PC-3 (cell line): Measurements from ENCODE around the gene PRSS1. TPM values are rescaled to one million over a fixed set of nuclear protein-coding genes. Genes with fewer than 3 reads are reported as not detected.

Experiments used
- ATAC-seq: fragments of 200-7000 bp; cut with Tn5 transposase; 2 replicates; pipeline ENCODE4 v1.9.1; 2020; ENCODE audit warnings: mild to moderate bottlenecking, moderate library complexity
- BruUV-seq: library from RNA; stranded (reverse); fragments of 400-500 nt; replicated peaks from 2 replicates; lab custom pipeline; 2021; lab: Mats Ljungman, UMichigan
- CTCF ChIA-PET: fragments of 300-600 bp; sonication (Branson Sonifier 250); formaldehyde crosslinking; loops from one replicate; lab custom pipeline; 2022; ENCODE audit warnings: antibody characterized with exemption; lab: Charles Lee
- POLR2A ChIA-PET: fragments of 300-600 bp; sonication (Branson Sonifier 250); formaldehyde crosslinking; loops from one replicate; lab custom pipeline; 2022; ENCODE audit warnings: antibody characterized with exemption; ENCODE audit not compliant: unreplicated experiment; lab: Charles Lee
- DNase-seq: peaks from one replicate; pipeline ENCODE4 v3.0.0-alpha.2; 2015
- H2AFZ ChIP-seq: fragments of 300-600 bp; sonication (generic); 2 replicates; pipeline ENCODE4 v1.6.0; 2016; ENCODE audit warnings: antibody characterized with exemption, low read length
- H3F3A ChIP-seq: fragments of 300-600 bp; sonication (generic); one replicate; pipeline ENCODE4 v1.6.0; 2017; ENCODE audit warnings: antibody characterized with exemption, low read length, control low read depth, mild to moderate bottlenecking; ENCODE audit not compliant: unreplicated experiment
- H3K27ac ChIP-seq: fragments of 300-600 bp; sonication (generic); 2 replicates; pipeline ENCODE4 v1.5.1; 2016; ENCODE audit warnings: mild to moderate bottlenecking, low read length
- H3K27me3 ChIP-seq: fragments of 300-600 bp; sonication (generic); 2 replicates; pipeline ENCODE4 v1.6.1; 2016; ENCODE audit warnings: low read length, mixed read lengths
- H3K36me3 ChIP-seq: fragments of 300-600 bp; sonication (generic); 2 replicates; pipeline ENCODE4 v1.6.1; 2016; ENCODE audit warnings: low read depth, mixed run types, low read length, mixed read lengths
- H3K4me1 ChIP-seq: fragments of 300-600 bp; sonication (generic); 2 replicates; pipeline ENCODE4 v1.5.1; 2016; ENCODE audit warnings: low read length; ENCODE audit not compliant: insufficient read depth
- H3K4me2 ChIP-seq: fragments of 300-600 bp; sonication (generic); 2 replicates; pipeline ENCODE4 v1.6.0; 2016; ENCODE audit warnings: low read length
- H3K4me3 ChIP-seq: fragments of 300-600 bp; sonication (generic); 2 replicates; pipeline ENCODE4 v1.5.1; 2016; ENCODE audit warnings: mild to moderate bottlenecking, low read length, mixed read lengths
- H3K79me2 ChIP-seq: fragments of 300-600 bp; sonication (generic); 2 replicates; pipeline ENCODE4 v1.6.1; 2017; ENCODE audit warnings: low read length, mixed read lengths
- H3K9ac ChIP-seq: fragments of 300-600 bp; sonication (generic); 2 replicates; pipeline ENCODE4 v1.6.0; 2016; ENCODE audit warnings: mild to moderate bottlenecking, low read length
- H3K9me2 ChIP-seq: fragments of 300-600 bp; sonication (generic); replicated peaks from 2 replicates; pipeline ENCODE4 v1.6.1; 2016; ENCODE audit warnings: mixed run types, low read length, mixed read lengths
- H3K9me3 ChIP-seq: fragments of 300-600 bp; sonication (generic); 2 replicates; pipeline ENCODE4 v1.6.1; 2016; ENCODE audit warnings: low read length, mixed read lengths
- H4K20me1 ChIP-seq: fragments of 300-600 bp; sonication (generic); 2 replicates; pipeline ENCODE4 v1.6.1; 2016; ENCODE audit warnings: low read length, mixed read lengths
- EZH2 ChIP-seq: fragments of 300-600 bp; sonication (generic); IDR thresholded peaks from one replicate; pipeline ENCODE4 v1.6.1; 2017; ENCODE audit warnings: antibody characterized with exemption, mild to moderate bottlenecking, low read length; ENCODE audit not compliant: unreplicated experiment
- EZH2phosphoT487 ChIP-seq: fragments of 300-600 bp; sonication (generic); IDR thresholded peaks from 2 replicates; pipeline ENCODE4 v1.6.1; 2018; ENCODE audit warnings: mild to moderate bottlenecking, antibody characterized with exemption, low read length, borderline replicate concordance
- intact Hi-C: fragments of 100-400 bp; cut with micrococcal nuclease; formaldehyde crosslinking; loops from 2 replicates; pipeline ENCODE4 v1.9.0; 2023
- total RNA-seq: library from RNA; depleted of rRNA; stranded (reverse); fragments of >200 nt; gene quantifications from 2 replicates; pipeline ENCODE4 v1.2.3, GENCODE V29; 2014
- TF ChIP-seq, protein P1 (sequence below): fragments of 300-600 bp; sonication (generic); conservative IDR thresholded peaks from 2 replicates; pipeline ENCODE4 v1.5.1; 2017; ENCODE audit warnings: antibody characterized with exemption, low read depth, mild to moderate bottlenecking, low read length

The PRSS1 gene
- total RNA-seq, 1 experiment from 2014 or later = not detected

- intact Hi-C loops = loop anchor here (1.0 kb wide), 1 partner anchor 15 kb away; no protein-coding TSS in a partner anchor
- Histone ChIP-seq H4K20me1 (no peaks in the 10 kb centered on the region), H3K27me3 (no peaks in the 10 kb centered on the region), H3K9ac (peak overlapping the region; percentile 100), H3K27ac (peak overlapping the region; percentile 99), H3K4me3 (peak overlapping the region; percentile 83), H3K9me2 (no peaks in the 10 kb centered on the region), H3K9me3 (no peaks in the 10 kb centered on the region), H3K79me2 (peaks cover 56% of the 10 kb centered on the region), H3K36me3 (peaks cover 11% of the 10 kb centered on the region), H3F3A (no peaks in the 10 kb centered on the region), H3K4me2 (peak overlapping the region; percentile 84), H3K4me1 (peaks cover 65% of the 10 kb centered on the region), H2AFZ (peak overlapping the region; percentile 36; the same call in 1 of the 2 replicates)
- BruUV-seq = TSS peak; percentile 31
- ChIA-PET POLR2A (interaction anchor here (0.6 to 1.1 kb wide), 3 partner anchors 11 to 145 kb away, joined by 3 read pairs; no protein-coding TSS in a partner anchor), CTCF (interaction anchor here (0.5 to 1.8 kb wide), 3 partner anchors 13 to 262 kb away, joined by 4 to 8 read pairs (median 6); no protein-coding TSS in a partner anchor)
- ATAC-seq (peak; percentile 42), DNase-seq (peak; percentile 23)
- TF ChIP-seq EZH2 (no peak), EZH2phosphoT487 (no peak)
- TF ChIP-seq, protein P1, sequence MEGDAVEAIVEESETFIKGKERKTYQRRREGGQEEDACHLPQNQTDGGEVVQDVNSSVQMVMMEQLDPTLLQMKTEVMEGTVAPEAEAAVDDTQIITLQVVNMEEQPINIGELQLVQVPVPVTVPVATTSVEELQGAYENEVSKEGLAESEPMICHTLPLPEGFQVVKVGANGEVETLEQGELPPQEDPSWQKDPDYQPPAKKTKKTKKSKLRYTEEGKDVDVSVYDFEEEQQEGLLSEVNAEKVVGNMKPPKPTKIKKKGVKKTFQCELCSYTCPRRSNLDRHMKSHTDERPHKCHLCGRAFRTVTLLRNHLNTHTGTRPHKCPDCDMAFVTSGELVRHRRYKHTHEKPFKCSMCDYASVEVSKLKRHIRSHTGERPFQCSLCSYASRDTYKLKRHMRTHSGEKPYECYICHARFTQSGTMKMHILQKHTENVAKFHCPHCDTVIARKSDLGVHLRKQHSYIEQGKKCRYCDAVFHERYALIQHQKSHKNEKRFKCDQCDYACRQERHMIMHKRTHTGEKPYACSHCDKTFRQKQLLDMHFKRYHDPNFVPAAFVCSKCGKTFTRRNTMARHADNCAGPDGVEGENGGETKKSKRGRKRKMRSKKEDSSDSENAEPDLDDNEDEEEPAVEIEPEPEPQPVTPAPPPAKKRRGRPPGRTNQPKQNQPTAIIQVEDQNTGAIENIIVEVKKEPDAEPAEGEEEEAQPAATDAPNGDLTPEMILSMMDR = no peak
Observed at GRCh38 chr7:142796501-142797390, 47.5 kb downstream of the PRSS1 start.

DNA sequence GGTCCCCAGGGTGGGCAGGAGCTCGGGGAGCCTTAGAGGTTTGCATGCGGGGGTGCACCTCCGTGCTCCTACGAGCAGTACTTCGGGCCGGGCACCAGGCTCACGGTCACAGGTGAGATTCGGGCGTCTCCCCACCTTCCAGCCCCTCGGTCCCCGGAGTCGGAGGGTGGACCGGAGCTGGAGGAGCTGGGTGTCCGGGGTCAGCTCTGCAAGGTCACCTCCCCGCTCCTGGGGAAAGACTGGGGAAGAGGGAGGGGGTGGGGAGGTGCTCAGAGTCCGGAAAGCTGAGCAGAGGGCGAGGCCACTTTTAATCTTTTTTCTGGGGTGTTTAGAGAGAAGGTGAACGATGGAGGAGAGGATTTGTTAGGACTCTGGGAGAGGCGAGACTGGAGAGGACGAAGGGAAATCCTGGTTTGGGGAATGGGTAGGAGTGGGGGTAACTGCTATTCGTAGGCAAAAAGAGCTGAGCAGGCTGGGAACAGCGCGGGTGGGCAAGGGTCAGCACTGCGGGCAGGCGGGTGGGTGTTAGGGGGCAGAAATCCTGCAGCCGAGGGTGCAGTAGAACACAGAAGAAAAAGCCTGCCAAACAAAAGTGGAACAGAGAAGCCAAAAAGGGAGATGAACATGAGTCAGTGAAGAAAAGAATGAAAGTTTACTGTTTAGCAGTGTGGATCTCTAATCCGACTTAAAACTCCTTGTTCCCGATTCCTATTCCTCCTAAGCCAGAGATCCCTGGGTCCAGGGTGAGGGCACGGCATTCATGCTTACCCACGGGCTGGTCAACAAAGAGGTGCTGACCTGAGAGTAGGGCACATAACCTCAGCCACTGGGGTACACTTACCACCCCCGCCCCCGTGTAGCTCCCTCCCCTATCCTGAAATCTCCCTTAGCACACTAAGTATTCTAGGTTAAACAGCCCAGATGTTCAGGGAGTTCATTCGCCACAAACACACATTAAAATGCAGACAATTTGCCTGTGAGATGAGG is 48.4 kb downstream of the PRSS1 start:
- Histone ChIP-seq H3K9me2 (no peaks in the 10 kb centered on the region), H3K27me3 (no peaks in the 10 kb centered on the region), H3K79me2 (peaks cover 56% of the 10 kb centered on the region), H3K4me3 (peak overlapping the region; percentile 83), H3K9ac (peak overlapping the region; percentile 100), H2AFZ (peak overlapping the region; percentile 36; the same call in 1 of the 2 replicates), H4K20me1 (no peaks in the 10 kb centered on the region), H3F3A (no peaks in the 10 kb centered on the region), H3K27ac (peak overlapping the region; percentile 99), H3K4me2 (peak overlapping the region; percentile 84), H3K36me3 (peaks cover 20% of the 10 kb centered on the region), H3K9me3 (no peaks in the 10 kb centered on the region), H3K4me1 (peaks cover 62% of the 10 kb centered on the region)
- TF ChIP-seq EZH2 (no peak), EZH2phosphoT487 (no peak)
- TF ChIP-seq, protein P1 = no peak
- DNase-seq = no peak
- intact Hi-C loops = no loop called here
- peak; percentile 13 for ATAC-seq
- BruUV-seq = TSS peak; percentile 12
- ChIA-PET POLR2A (interaction anchor here (0.6 to 1.2 kb wide), 4 partner anchors 10 to 146 kb away, joined by 3 to 9 read pairs (median 3); no protein-coding TSS in a partner anchor), CTCF (interaction anchor here (0.9 to 1.0 kb wide), 2 partner anchors 10 to 38 kb away, joined by 6 to 8 read pairs; no protein-coding TSS in a partner anchor)
